Natural killer cell (primary cell): ENCODE measurements around the gene CCKAR. TPM values are rescaled to one million over a fixed set of nuclear protein-coding genes. Genes with fewer than 3 reads are reported as not detected.

Source experiments
- ATAC-seq, 3 donors: fragments of 150-1000 bp in 2 of 3; fragments of 200-7000 bp in 1 of 3; cut with Tn5 transposase; 1 replicate in 1 of 3; 2 replicates in 2 of 3; pipeline ENCODE4 v1.10.0; 2021; ENCODE audit warnings: mild to moderate bottlenecking in 2 of 3, moderate library complexity in 2 of 3
- DNase-seq, 2 donors: peaks; one replicate each; pipeline versions ENCODE4 v3.0.0 to v3.0.0-alpha.2; 2013 to 2021; ENCODE audit warnings: mixed read lengths in 1 of 2
- H3K27ac ChIP-seq: one replicate; pipeline ENCODE4 v1.5.1; 2013; ENCODE audit warnings: mild to moderate bottlenecking, low read length
- H3K27me3 ChIP-seq: one replicate; pipeline ENCODE4 v1.6.1; 2013; ENCODE audit warnings: low read length; ENCODE audit not compliant: control insufficient read depth, insufficient read depth
- H3K36me3 ChIP-seq: one replicate; pipeline ENCODE4 v1.6.1; 2013; ENCODE audit warnings: low read length; ENCODE audit not compliant: control insufficient read depth, insufficient read depth
- H3K4me1 ChIP-seq: one replicate; pipeline ENCODE4 v1.6.1; 2013; ENCODE audit warnings: low read length; ENCODE audit not compliant: control insufficient read depth, insufficient read depth
- H3K4me3 ChIP-seq: one replicate; pipeline ENCODE4 v1.5.1; 2013; ENCODE audit warnings: low read length
- H3K9me3 ChIP-seq: one replicate; pipeline ENCODE4 v1.6.1; 2013; ENCODE audit warnings: low read length; ENCODE audit not compliant: control insufficient read depth, insufficient read depth
- H3K27ac Mint-ChIP-seq, 2 donors: one replicate each; pipeline ENCODE4 v1.8.0; 2022; ENCODE audit warnings: mild to moderate bottlenecking in 2 of 2, mixed read lengths in 2 of 2, moderate library complexity in 1 of 2
- H3K27me3 Mint-ChIP-seq, 2 donors: one replicate each; pipeline ENCODE4 v1.8.0; 2022; ENCODE audit warnings: low read depth in 2 of 2, mixed read lengths in 2 of 2
- H3K36me3 Mint-ChIP-seq: one replicate; pipeline ENCODE4 v1.8.0; 2022; ENCODE audit warnings: mixed read lengths
- H3K4me1 Mint-ChIP-seq, 2 donors: one replicate each; pipeline ENCODE4 v1.8.0; 2022; ENCODE audit warnings: mixed read lengths in 2 of 2
- H3K4me3 Mint-ChIP-seq: one replicate; pipeline ENCODE4 v1.8.0; 2022; ENCODE audit warnings: mild to moderate bottlenecking, moderate library complexity, mixed read lengths
- H3K9me3 Mint-ChIP-seq, 2 donors: one replicate each; pipeline ENCODE4 v1.8.0; 2022; ENCODE audit warnings: mixed read lengths in 2 of 2
- WGBS: methylation state at CpG from one replicate; pipeline ENCODE4 v1.1.7; 2013; ENCODE audit warnings: missing lambda C conversion rate; ENCODE audit not compliant: insufficient coverage; 5-methylcytosine and 5-hydroxymethylcytosine counted together
- intact Hi-C: fragments of 100-400 bp; cut with micrococcal nuclease; formaldehyde crosslinking; loops from one replicate; pipeline ENCODE4 v1.14.2; 2022
- total RNA-seq, 4 donors: library from RNA; stranded (reverse); fragments of 120-200 nt in 1 of 4; gene quantifications; one replicate each; pipeline versions ENCODE4 v1.2.3 to v1.2.4, GENCODE V29; 2013 to 2022
- TF ChIP-seq, protein P1 (sequence below): fragments of 200-600 bp; IDR thresholded peaks from one replicate; pipeline ENCODE4 v1.8.0; 2022; ENCODE audit warnings: antibody characterized with exemption

The CCKAR gene
- total RNA-seq, 3 donors from 2014 or later (not counting 1 experiment from before 2014, with no cell fraction given): not detected

DNA sequence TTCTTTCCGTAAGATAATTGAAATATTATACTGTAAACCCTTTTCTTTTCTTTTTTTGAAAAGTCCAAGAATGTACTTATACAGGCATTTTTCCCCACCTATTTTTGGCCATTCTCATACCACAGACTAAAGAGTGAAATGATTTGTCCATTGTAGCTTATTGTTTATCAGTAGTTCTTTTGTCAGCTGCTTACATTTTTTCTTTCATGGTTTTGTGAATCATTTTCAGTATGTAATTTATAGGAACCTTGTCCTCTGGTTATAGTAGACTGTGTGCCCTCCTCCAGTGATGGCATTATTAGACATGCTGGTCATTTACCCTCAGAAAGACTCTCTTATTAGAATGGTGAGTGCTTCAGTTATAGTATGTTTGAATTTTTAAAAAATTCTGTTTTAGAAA is 56.7 kb downstream of the CCKAR start:
- ATAC-seq (no peak), DNase-seq (no peak)
- intact Hi-C loops: no loop called here
- no peaks in the 10 kb centered on the region for H3K4me1 ChIP-seq
- H3K9me3 ChIP-seq: no peaks in the 10 kb centered on the region
- Mint-ChIP-seq H3K36me3 (peaks cover 12% of the 10 kb centered on the region), H3K4me3 (no peak overlapping the region), H3K27me3 (no peaks in the 10 kb centered on the region), H3K27ac (no peak overlapping the region), H3K4me1 (no peaks in the 10 kb centered on the region), H3K9me3 (no peaks in the 10 kb centered on the region)
- H3K27me3 ChIP-seq: no peaks in the 10 kb centered on the region
- WGBS: no CpG with 5 or more reads among the region's 1 CpG
- no peak overlapping the region for H3K4me3 ChIP-seq
- peaks cover 21% of the 10 kb centered on the region for H3K36me3 ChIP-seq
- H3K27ac ChIP-seq: no peak overlapping the region
- TF ChIP-seq, protein P1, sequence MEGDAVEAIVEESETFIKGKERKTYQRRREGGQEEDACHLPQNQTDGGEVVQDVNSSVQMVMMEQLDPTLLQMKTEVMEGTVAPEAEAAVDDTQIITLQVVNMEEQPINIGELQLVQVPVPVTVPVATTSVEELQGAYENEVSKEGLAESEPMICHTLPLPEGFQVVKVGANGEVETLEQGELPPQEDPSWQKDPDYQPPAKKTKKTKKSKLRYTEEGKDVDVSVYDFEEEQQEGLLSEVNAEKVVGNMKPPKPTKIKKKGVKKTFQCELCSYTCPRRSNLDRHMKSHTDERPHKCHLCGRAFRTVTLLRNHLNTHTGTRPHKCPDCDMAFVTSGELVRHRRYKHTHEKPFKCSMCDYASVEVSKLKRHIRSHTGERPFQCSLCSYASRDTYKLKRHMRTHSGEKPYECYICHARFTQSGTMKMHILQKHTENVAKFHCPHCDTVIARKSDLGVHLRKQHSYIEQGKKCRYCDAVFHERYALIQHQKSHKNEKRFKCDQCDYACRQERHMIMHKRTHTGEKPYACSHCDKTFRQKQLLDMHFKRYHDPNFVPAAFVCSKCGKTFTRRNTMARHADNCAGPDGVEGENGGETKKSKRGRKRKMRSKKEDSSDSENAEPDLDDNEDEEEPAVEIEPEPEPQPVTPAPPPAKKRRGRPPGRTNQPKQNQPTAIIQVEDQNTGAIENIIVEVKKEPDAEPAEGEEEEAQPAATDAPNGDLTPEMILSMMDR: no peak

DNA sequence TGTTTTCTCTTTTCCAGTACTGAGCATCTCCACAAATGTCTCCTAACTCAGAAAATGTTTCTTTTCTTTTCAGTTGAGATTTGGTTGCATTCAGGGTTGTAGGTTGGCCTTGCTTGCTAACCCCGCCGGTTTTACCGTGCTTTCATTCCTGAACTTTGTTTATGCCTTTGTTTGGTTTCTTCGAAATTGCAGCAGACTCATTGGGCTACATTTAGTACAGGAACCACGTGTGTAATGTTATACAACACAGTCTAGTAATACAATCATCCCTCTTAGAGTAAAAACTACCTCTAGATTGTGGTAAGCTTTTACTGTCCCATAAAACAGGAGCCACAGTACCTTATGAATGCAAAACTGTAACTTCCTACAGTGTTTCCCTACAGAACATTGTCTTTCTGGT is 57.9 kb downstream of the CCKAR start:
- peaks cover 12% of the 10 kb centered on the region for H3K36me3 Mint-ChIP-seq

DNA sequence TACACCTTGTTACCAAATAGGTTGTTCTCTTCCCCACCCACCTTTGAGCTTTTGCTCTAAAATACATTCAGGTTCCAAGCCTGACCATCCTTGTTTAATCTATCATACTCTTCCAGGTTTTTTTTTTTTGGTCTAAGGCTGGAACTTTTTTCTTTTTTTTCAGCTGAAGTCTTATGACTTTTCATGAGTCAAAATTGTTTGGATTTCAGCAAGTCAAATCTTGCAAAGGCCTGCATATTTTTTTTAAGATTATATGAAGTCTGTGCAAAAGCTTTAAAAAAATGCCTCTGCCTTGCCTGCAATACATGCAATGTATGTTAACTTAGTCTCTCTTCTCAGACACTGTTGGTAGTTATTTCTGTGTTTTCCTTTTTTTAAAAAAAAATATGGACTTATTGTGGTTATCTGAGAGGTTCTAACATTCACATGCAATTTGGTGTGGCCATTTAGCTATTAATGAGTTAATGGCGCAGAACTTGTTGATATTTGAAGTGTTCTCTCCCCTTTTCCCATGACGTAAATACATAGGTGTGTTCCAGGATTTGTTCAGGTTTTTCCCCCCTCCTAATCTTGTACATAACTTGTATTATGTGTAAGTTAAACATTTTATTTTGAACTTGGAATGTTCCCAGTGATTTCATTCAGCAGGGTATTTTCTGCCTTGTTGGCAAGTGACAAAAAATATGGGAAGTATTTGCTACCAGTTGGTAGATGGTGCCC is 58.7 kb downstream of the CCKAR start:
- H3K27me3 Mint-ChIP-seq: no peaks in the 10 kb centered on the region
- 83% methylated on average over 1 of the region's 2 CpGs for WGBS
- no peak overlapping the region for H3K4me3 Mint-ChIP-seq
- Histone ChIP-seq H3K4me3 (no peak overlapping the region), H3K9me3 (no peaks in the 10 kb centered on the region), H3K27me3 (no peaks in the 10 kb centered on the region), H3K36me3 (peaks cover 26% of the 10 kb centered on the region), H3K27ac (no peak overlapping the region), H3K4me1 (no peaks in the 10 kb centered on the region)
- TF ChIP-seq, protein P1: no peak
- DNase-seq (no peak), ATAC-seq (no peak)
- intact Hi-C loops: no loop called here
- no peak overlapping the region for H3K27ac Mint-ChIP-seq
- H3K36me3 Mint-ChIP-seq: peaks cover 12% of the 10 kb centered on the region
- H3K9me3 Mint-ChIP-seq: no peaks in the 10 kb centered on the region
- no peaks in the 10 kb centered on the region for H3K4me1 Mint-ChIP-seq

More for the DNA sequence above, 57.9 kb downstream of the CCKAR start:
- TF ChIP-seq, protein P1: no peak
- Histone ChIP-seq H3K4me3 (no peak overlapping the region), H3K9me3 (no peaks in the 10 kb centered on the region), H3K27ac (no peak overlapping the region), H3K27me3 (no peaks in the 10 kb centered on the region), H3K36me3 (peaks cover 23% of the 10 kb centered on the region), H3K4me1 (no peaks in the 10 kb centered on the region)
- ATAC-seq: no peak
- Mint-ChIP-seq H3K4me3 (no peak overlapping the region), H3K27me3 (no peaks in the 10 kb centered on the region), H3K4me1 (no peaks in the 10 kb centered on the region), H3K9me3 (no peaks in the 10 kb centered on the region), H3K27ac (no peak overlapping the region)
- no peak for DNase-seq
- intact Hi-C loops: no loop called here
- WGBS: 93% methylated on average over 5 of the region's 5 CpGs

Other genes starting within 250 kb of the CCKAR start
- gene RBPJ, start 169.5 kb downstream of the CCKAR start, total RNA-seq: 10 to 100 TPM; 46.4 to 53.3 (median 48.8) TPM
- gene TBC1D19, start 93.6 kb upstream of the CCKAR start, total RNA-seq: 10 to 100 TPM; 13.0 to 21.3 (median 16.8) TPM